ENCODE results near the gene S100A9.

The S100A9 gene

DNA sequence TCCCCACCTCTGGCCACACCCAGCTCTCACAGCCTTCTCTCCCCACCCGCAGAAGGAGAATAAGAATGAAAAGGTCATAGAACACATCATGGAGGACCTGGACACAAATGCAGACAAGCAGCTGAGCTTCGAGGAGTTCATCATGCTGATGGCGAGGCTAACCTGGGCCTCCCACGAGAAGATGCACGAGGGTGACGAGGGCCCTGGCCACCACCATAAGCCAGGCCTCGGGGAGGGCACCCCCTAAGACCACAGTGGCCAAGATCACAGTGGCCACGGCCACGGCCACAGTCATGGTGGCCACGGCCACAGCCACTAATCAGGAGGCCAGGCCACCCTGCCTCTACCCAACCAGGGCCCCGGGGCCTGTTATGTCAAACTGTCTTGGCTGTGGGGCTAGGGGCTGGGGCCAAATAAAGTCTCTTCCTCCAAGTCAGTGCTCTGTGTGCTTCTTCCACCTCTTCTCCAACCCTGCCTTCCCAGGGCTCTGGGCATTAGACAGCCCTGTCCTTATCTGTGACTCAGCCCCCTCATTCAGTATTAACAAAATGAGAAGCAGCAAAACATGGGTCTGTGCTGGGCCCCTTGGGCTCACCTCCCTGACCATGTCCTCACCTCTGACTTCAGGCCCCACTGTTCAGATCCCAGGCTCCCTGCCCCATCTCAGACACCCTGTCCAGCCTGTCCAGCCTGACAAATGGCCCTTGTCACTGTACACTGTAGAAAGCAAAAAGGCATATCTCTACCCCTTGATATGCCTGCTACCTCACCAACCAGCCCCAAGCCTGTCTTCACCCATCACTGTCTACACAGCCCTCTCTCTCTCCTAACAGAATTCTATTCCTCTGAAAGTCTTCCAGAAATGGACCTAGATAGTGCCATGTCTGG lies 3.2 kb downstream of the S100A9 start:
- DNase-seq (ENCODE audit: low read depth in 1 of 2, low spot score in 1 of 2): no peak

DNA sequence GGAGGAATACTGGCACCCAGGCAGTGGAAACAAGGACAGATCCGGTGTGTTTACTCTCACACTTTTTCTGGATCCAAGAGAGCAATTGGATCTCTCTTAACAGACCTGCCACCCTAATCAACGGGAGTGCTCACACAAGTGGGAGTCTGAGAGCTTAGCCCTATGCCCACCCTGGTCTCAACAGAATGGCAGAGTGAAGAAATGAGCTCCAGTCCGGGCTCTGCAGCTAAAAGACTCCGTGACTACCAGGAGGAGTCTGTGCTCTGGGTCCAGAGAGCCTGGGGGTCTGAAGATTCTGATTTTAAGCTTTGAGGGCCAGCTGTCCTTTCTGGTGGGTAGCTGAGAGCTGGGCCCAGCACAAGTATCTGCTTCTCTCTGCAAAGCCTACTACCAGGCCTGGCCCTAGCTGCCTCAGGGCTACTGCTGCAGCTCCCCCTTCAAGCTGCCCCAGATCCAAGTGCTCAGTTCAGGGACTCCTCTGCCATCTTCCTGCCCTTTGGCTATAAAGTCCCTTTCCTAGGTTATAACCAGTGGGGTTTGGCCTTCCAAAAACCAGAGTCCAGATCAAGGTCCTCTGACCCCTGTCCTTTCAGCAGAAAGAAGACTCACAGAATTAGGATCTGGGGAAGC lies 3.9 kb downstream of the S100A9 start:
- no peak for DNase-seq (ENCODE audit: low read depth in 1 of 2, low spot score in 1 of 2)

DNA sequence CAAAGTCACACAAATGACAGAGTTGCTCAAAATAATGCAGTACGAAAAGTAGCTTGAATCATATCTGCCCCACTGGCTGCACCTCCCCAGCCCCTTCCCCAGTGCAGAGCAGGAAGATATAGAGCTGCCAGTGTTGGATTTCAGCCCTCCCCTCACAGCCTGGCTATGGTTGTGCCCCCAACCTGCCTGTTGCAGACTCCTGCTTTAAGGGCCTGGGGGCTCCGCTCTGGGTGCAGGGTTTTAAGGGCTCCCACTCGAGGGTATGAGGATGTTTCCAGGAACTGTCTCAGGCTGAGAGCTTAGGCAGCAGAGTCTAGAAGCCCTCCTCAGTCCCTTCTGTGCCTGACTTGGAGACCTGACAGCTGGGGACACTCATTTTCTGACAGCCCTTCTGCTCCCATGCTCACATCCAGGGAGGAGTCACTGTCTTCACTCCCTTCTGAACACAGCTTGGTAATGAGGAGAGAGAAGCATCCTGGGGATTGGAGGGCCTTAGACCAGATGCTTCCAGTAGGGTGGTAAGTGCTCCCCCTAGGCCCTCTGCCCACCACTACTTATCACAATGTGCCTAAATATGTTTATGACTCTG lies 4.6 kb downstream of the S100A9 start:
- DNase-seq (ENCODE audit: low read depth in 1 of 2, low spot score in 1 of 2): no peak

DNA sequence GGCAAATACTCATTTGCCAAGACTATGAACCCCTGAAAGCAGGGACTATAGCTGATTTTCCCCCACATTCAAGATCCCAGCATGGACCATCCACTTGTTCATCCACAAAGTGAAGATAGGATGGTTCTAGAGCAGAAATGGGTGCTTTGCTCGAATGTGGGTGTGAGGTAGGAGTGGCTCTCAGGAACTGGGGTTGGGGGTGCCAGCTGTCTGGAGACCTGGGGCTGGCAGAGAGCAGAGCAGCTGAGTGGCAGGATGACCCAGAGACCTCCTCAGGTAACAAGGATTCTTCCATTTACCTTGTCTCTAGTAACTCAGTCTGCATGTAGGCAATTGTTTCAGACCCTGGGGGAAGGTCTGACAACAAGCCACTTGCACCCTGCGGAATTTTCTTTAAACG lies 6.0 kb downstream of the S100A9 start:
- no peak for DNase-seq (ENCODE audit: low read depth in 1 of 2, low spot score in 1 of 2)

DNA sequence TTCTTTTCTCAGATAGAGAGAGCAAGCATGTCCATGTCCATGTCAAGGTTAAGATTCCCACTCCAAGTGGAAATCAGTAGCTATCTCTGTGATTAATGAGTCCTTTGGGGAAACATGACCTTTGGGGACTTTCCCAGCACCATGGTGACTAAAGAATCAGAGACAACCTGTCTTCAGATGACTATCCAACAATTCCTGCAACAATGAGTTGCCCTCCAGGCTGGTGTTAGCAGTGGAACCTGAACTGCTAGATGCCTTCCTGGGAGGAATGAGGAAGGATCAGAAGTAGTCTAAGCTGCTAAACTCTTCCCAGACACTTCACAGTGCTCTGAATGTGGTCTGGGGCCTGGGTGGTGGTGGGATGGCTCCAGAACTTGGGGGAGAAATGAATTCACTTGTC lies 6.5 kb downstream of the S100A9 start:
- no peak for DNase-seq (ENCODE audit: low read depth in 1 of 2, low spot score in 1 of 2)

DNA sequence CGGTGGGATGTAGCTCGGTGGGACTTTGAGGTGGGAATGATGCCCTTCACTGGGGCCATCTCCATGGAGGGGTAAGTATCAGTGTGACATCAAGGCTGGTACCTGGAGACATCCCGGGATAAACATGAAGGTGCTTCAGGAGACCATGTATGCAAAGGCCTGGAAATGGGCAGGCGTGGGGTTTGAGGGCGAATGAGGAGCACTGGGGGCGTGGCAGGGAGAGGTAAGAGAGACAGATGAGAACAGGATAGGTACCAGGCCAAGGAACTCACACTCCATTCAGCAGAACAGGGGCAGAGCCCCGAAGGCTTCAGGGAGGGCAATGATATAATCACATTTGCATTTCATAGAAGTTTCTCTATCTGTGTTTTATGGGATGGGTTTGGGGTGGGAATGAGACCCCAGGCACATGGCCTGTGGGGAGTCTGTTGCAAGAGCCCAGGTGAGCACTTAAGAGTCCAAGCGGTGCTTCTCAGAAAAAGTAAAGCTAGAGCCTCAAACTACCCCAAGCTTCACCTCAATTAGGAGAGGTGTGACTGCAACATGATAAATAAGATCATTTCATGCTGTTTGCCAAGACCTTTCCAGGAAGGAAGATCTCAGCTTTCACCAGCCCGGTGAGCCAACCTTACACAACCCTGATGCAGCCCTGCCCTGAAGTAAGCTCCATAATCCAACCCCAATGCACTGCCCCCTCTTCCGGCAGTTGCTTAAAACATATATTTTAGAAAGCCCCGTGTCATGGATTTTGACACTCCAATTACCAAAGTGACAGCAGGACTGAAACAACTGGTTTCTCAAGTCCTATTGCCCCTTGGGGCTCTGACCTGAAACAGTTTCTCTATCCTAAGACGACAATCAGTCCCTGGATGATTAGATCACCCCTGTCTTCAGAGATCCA lies 7.4 kb downstream of the S100A9 start:
- DNase-seq (ENCODE audit: low read depth in 1 of 2, low spot score in 1 of 2): no peak

DNA sequence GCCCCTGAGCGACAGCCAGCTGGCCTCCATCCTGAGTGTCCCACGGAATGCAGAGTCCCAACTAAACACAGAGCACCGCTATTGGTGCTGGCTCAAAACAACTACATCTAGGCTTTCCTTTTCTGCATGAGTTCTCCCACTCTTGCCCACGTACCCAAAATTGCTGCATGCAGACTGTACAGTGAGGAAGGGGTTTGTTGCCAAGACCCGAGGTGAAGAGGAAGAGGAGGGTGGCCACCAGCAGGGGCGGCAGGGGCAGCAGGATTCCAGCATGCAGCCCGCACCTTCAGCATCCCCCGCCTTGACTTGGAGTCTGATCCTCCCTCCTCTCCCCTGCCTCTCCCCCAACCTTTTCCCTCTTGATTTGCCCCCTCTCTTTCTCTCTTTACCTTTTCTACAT lies 8.0 kb downstream of the S100A9 start:
- no peak for DNase-seq (ENCODE audit: low read depth in 1 of 2, low spot score in 1 of 2)

DNA sequence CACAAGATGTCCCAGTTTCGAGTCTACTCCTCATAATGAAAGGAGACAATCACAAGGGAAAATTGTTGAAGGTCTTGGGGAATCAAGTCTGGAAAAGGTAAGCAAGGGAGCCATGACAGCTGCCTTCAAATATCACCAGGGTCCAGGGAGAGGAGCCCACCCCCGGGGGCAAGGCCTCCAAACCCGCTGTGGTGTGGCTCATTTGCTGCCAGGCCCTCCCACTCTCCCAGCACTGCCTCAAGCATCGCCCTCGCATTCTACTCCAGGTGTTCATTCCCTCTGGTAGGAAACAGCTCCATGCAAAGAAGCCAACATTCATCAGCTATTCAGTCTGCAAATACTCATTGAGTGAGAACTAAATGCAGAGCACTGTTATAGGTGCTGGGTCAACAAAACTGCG lies 8.6 kb downstream of the S100A9 start:
- no peak for DNase-seq (ENCODE audit: low read depth in 1 of 2, low spot score in 1 of 2)

DNA sequence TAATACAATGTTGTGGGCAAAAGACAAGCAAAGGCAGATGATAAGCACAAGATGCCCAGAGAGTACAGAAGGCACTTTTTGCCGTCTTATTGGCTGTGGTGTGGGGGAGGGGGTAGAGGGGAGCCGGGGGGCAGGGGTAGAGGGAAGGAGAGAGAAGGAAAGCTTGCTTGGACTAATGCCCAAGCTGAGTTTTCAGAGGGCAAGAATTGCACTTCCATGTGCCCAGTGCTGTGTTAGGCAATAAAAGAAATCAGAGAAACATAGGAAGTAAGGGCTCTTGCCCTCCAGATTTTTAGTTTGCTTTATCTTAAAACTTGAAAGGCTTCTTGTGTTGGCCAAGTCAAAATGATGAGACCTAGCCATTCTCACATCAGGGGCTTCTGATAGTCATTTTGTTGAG lies 9.4 kb downstream of the S100A9 start:
- DNase-seq (ENCODE audit: low read depth in 1 of 2, low spot score in 1 of 2): no peak

DNA sequence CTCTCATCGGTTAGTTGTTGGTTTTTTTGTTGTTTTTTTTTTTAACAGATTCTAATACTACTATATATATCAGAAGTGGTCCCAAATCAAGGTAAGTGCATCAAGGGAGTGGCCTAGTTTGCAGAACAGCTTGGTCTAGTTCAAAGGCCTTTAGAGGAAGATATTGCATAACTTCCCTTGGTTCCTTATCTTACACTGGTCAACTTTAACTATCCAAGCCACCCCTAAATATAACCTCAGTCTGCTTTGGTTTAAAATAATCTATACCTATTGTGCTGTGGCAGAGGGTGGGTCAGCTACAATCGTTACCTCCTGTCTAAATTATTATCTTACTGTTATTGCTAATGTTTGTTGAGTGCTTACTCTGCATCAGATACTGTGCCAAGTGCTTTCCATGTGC lies 10.8 kb downstream of the S100A9 start:
- DNase-seq (ENCODE audit: low read depth in 1 of 2, low spot score in 1 of 2): no peak

DNA sequence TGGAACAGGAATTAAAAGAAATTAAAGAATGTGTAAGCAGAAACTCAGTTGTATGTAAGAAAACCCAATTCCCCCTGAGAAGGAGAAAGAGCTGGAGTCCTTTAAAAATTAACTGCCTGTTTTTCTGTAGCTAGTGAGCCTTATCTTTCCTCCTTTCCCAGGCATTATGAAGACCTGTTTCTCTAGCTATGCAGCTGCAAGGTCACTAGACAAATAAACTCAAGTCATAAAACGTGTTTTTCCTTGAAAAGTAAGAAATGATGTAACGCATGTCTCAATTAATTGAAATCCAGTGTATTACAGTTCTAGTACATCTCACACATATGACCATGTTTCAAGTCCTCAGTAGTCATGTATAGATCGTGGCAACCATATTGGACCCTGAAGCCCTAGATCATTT lies 12.5 kb downstream of the S100A9 start:
- no peak for DNase-seq (ENCODE audit: low read depth in 1 of 2, low spot score in 1 of 2)

DNA sequence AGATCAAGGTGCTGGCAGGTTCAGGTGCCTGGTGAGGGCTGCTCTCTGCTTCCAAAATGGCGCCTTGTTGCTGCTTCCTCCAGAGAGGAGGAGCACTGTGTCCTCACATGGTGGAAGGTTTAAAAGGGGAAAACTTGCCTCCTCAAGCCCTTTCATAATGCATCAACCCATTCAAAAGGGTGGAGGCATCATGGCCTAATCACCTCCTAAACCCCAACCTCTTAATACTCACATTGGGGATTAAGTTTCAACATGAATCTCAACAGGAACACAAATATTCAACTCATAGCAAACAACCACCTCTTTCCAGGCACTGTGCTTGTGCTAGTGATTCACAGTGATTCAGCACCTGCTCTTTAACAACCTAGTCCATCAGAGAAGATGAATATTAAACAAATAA lies 13.6 kb downstream of the S100A9 start:
- no peak for DNase-seq (ENCODE audit: low read depth in 1 of 2, low spot score in 1 of 2)

DNA sequence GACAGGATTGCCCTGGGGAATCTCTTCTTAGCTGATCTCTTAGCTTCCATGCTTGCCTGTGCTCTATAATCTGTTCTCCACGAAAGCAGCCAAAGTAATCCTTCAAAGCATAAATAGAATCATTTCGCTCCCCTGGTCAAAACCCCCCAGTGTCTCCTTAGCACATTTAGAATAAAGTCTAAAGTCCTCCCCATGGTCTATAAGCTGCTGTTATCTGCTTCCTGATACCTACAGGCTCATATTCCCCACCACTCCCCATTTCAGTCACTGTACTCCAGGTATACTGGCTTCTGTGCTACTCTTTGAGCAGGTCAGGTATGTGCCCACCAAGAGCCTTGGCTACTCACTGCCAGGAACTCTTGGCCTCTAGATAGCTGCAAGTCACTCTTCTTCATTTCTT lies 14.9 kb downstream of the S100A9 start:
- no peak for DNase-seq (ENCODE audit: low read depth in 1 of 2, low spot score in 1 of 2)

DNA sequence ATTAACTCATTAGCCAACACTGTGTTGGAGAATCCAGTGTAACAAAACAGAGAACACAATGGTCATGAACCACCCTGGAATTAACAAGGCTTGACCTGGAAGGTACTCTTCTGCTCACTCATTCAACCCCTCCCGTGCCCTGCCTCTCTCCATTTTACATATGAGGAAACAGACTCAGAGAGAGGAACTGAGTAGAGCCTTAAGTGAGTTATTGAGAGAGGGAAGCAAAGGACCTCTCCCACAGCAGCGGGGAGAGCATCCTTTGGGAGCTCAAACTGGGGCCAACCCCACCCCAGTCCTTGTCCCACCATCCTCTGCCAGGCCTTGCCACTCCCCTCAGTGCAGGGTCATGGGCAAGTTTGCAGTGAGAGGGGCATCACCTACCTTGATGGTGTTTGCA lies 16.4 kb downstream of the S100A9 start:
- DNase-seq (ENCODE audit: low read depth in 1 of 2, low spot score in 1 of 2): no peak

DNA sequence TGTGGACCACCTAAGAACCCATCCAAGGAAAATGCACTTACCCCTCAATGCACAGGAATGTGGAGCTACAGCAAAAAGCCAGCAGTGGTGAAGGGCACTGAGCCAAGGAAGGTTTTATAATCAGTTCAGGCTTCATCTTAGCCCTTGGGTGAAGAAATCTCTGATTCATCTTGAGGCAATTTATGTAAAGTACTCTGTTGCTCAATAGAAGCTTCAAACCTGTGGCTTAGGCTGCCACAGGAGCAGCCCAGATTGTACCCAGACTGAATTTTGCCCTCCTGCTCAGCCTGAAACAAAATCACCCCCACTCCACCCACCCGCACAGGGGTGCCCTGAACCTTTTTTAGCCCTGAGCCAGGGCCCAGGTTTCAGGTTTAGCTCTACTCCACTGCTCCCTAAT lies 17.9 kb downstream of the S100A9 start, which contains the start of gene S100A12:
TSS of gene S100A12 (minus strand) at position 111 of the 400 bp plus-strand sequence. CDS start 1,029 bp downstream, outside the sequence.
- DNase-seq (ENCODE audit: low read depth in 1 of 2, low spot score in 1 of 2): no peak

DNA sequence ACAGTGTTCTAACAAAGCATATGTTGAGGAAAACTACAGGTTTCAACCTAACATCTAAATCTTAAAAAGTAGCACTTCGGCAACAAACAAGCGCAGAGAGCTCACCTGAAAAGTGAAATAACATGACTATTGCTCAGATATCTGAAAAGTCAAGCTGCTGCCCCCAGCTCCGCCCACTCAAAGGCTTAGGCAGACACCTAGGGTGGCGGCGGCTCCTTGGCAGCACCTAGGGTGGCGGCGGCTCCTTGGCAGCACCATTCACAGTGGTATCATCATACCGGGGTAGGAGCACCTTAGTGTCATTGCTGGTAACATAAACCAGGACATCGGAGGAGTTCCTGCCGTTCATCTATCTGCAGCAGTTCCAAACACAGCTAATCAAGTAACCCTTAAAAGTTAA lies 21.9 kb downstream of the S100A9 start:
- no peak for DNase-seq (ENCODE audit: low read depth in 1 of 2, low spot score in 1 of 2)

DNA sequence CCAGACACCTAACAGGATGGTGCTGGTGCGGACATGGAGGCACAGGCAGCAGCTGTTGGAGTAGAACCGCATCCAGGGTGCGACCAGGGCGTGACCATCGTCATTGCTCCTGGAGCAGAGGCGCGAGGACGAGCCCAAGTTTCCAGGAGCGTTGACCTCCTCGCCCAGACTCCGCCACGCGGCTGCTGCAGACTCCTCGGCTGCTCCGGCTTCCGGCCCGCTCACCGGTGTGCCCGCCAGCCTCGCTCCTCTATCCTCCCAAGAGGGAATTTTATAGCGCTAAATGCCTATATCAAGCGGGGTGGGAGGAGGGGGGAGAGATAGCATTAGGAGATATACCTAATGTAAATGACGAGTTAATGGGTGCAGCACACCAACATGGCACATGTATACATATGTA lies 23.1 kb downstream of the S100A9 start:
- DNase-seq (ENCODE audit: low read depth in 1 of 2, low spot score in 1 of 2): no peak

DNA sequence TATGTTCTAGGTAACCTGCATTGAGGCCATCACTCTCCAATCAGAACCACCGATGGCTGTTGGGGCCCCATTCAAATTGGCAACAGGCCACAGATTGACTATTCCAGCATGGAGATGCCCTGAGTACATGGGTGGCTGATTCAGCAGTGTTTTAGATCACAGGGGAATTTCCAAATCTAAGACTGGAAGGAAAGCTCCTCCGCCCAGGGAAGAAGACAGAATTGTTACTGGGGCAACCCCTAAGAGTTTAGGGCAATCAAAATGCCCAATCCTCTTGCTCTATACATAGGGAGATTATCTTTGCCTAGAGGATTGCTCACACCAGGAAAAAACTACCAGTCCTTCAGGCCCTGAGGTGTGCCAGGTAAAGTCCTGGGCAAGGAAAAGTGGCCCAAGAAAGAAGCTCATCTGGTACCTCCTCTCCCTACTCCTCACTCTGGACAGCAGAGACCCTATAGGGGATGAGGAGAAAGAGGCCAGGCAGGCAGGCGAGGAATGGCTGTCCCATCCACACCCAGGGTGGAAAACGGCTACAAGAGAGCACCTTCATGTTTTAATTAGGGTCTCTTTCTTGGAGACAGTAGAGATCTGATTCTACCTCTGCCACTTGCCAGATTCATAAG lies 27.4 kb downstream of the S100A9 start:
- no peak for DNase-seq (ENCODE audit: low read depth in 1 of 2, low spot score in 1 of 2)

DNA sequence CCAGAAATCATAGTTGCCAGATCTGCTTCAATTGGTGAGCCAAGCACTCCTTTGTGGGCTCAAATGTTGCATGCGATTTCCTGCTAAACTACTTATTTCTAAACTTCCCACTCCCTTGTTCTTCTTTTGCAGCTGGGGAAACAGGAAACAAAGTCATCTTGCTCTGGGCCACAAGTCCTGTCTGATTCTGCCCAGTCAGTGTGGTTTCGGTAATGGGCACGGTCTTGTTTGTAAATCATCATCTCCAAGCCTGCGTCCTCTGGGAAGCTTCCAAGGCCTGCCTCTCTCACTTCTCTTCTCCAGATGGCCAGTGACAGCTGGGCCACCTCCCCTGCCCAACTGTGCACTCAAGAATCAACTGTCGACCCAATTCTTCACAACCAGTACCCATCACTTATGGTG lies 28.8 kb downstream of the S100A9 start:
- no peak for DNase-seq (ENCODE audit: low read depth in 1 of 2, low spot score in 1 of 2)

DNA sequence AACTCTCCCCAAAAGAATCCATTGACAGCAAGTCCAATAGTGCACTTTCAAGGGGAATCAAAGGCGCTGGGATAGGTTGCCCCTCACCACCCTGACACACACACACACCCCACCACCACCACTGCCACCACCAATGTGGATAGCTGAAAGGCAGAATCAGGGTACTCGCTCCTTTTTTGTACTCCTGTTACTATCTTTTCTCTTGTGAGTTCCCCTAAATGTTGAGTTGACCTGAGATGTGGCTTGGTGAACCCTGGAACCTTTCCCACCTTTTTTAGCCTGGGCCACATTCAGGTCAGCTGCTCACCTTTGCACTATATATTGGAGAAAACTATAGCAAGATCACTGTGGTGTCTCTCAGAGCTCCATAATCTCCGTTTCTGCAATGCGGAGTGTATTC lies 29.3 kb downstream of the S100A9 start:
- DNase-seq (ENCODE audit: low read depth in 1 of 2, low spot score in 1 of 2): no peak

DNA sequence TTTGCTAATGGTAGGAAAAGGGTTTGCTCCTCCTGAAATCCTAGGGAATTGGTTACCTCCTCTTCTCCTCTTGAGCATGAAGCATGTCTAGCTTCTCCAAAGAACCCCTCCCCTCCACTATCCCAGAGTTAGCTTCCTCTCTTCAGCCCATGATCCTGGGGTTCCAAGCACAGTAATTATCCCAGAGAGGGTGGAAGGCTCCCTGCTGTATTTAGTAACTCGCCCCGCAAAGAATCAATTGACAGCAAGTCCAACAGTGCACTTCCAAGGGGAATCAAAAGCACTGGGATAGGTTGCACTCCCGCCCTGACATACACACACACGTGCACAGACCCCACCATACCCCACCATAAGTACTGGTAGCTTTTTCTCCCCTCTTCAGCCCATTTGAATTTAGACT lies 30.1 kb downstream of the S100A9 start:
- DNase-seq (ENCODE audit: low read depth in 1 of 2, low spot score in 1 of 2): no peak

All from stimulated activated CD4-positive, alpha-beta T cell treated with anti-CD3 and anti-CD28 coated beads, Interleukin-15, amount 100 ng/mL, for 1 hour (primary cell).